HepG2 (cell line): Measurements from ENCODE around the gene REP15. TPM values are rescaled to one million over a fixed set of nuclear protein-coding genes. Genes with fewer than 3 reads are reported as not detected.
A peak's percentile ranks its signal among the peaks of the same experiment; 100 is the strongest.

Experiments used
- ARID5B ChIP-seq: IDR thresholded peaks from 2 replicates; pipeline ENCODE4 v1.4.0; 2020; ENCODE audit warnings: mild to moderate bottlenecking, missing genetic modification reagents
- ATF4 ChIP-seq, 2 experiments: fragments of 450-650 bp in 1 of 2; sonication (generic) in 1 of 2; formaldehyde crosslinking; IDR thresholded peaks; 2 replicates each; pipeline versions ENCODE4 v1.5.0 to v1.8.0; 2020 to 2022; ENCODE audit warnings: mild to moderate bottlenecking in 1 of 2, missing genetic modification reagents in 1 of 2
- DBP ChIP-seq: sonication (generic); formaldehyde crosslinking; IDR thresholded peaks from 2 replicates; pipeline ENCODE4 v1.4.0; 2020; ENCODE audit warnings: missing genetic modification reagents; ENCODE audit errors: not compliant biosample characterization
- HNF4G ChIP-seq, 2 experiments: sonication (generic) in 1 of 2; formaldehyde crosslinking in 1 of 2; IDR thresholded peaks; 2 replicates each; pipeline versions ENCODE4 v1.4.0 to v1.6.1; 2011 to 2020; ENCODE audit warnings: borderline replicate concordance in 2 of 2, low read depth in 2 of 2, mild to moderate bottlenecking in 2 of 2, low read length in 1 of 2, missing genetic modification reagents in 1 of 2, moderate library complexity in 1 of 2
- KDM1A ChIP-seq: IDR thresholded peaks from 2 replicates; pipeline ENCODE4 v1.6.1; 2016; ENCODE audit warnings: missing compliant biosample characterization
- ZNF234 ChIP-seq: sonication (generic); formaldehyde crosslinking; conservative IDR thresholded peaks from 2 replicates; pipeline ENCODE4 v1.5.1; 2020; ENCODE audit warnings: mild to moderate bottlenecking, missing genetic modification reagents
- ZNF280B ChIP-seq: sonication (generic); formaldehyde crosslinking; IDR thresholded peaks from 2 replicates; pipeline ENCODE4 v1.5.0; 2020; ENCODE audit warnings: missing genetic modification reagents, mild to moderate bottlenecking, borderline replicate concordance
- ZNF362 ChIP-seq: sonication (generic); formaldehyde crosslinking; IDR thresholded peaks from 2 replicates; pipeline ENCODE4 v1.4.0; 2020; ENCODE audit warnings: missing genetic modification reagents, mild to moderate bottlenecking, borderline replicate concordance
- ZNF382 ChIP-seq: sonication (generic); formaldehyde crosslinking; IDR thresholded peaks from 2 replicates; pipeline ENCODE4 v1.5.0; 2020; ENCODE audit warnings: missing genetic modification reagents, mild to moderate bottlenecking, borderline replicate concordance
- ZNF496 ChIP-seq: sonication (generic); formaldehyde crosslinking; IDR thresholded peaks from 2 replicates; pipeline ENCODE4 v1.8.1; 2023; ENCODE audit warnings: mild to moderate bottlenecking, moderate library complexity, missing genetic modification reagents; ENCODE audit not compliant: insufficient replicate concordance
- ZNF792 ChIP-seq: IDR thresholded peaks from 2 replicates; pipeline ENCODE4 v1.6.1; 2016
- polyA plus RNA-seq, 8 experiments: library from polyadenylated mRNA; depleted of rRNA in 3 of 8; stranded (reverse) in 7 of 8; unstranded in 1 of 8; fragments of >200 nt; fragmentation: Illumina TruSeq in 4 of 8; extraction: Trizol in 4 of 8; gene quantifications; 2 replicates each; pipeline versions ENCODE4 v1.2.1 to v1.2.3, GENCODE V29; 2011 to 2016; ENCODE audit warnings: low read depth in 4 of 8, missing spikeins in 1 of 8, mixed read lengths in 1 of 8; ENCODE audit not compliant: insufficient read depth in 1 of 8
- total RNA-seq, 5 experiments: library from RNA; depleted of rRNA; stranded (reverse); fragments of >200 nt; fragmentation: Illumina TruSeq; extraction: Trizol; gene quantifications; 2 replicates each; pipeline ENCODE4 v1.2.3, GENCODE V29; 2016; ENCODE audit warnings: low read depth in 1 of 5

The REP15 gene
- total and polyA plus RNA-seq, 2 of the 13 experiments (the other 11 are each of a cell fraction or from before 2014, with no cell fraction given) = 0.12 to 0.64 TPM

GRCh38 chr12:27696864-27697564 lies 767 bp downstream of the REP15 start (continued):
- TF ChIP-seq HNF4G (IDR thresholded peaks at IDR 0.05; ENCODE audit: borderline replicate concordance, low read depth, low read length) (peak; percentile 63), HNF4G (CRISPR knock-in tag; IDR thresholded peaks at IDR 0.05; ENCODE audit: borderline replicate concordance, low read depth) (no peak), ZNF496 (CRISPR knock-in tag) (no peak), ZNF280B (no peak), ATF4 (CRISPR knock-in tag; IDR thresholded peaks at IDR 0.05) (0 out of 4 replicates have a peak, but pooled peaks of 1 of the 2 experiments have one; percentile 54), ZNF234 (CRISPR knock-in tag) (no peak), ZNF792 (CRISPR knock-in tag) (no peak), KDM1A (CRISPR knock-in tag) (no peak), ZNF362 (CRISPR knock-in tag) (peak; percentile 87; the same call in 1 of the 2 replicates), ZNF382 (CRISPR knock-in tag) (no peak), ARID5B (CRISPR knock-in tag) (peak; percentile 69), DBP (CRISPR knock-in tag) (no peak)
